Lower leg skin (tissue), 4 donors: ENCODE data around the gene CDH23. TPM values are rescaled to one million over a fixed set of nuclear protein-coding genes. Genes with fewer than 3 reads are reported as not detected.

ENCODE experiments used
- DNase-seq, 2 donors: peaks; one replicate each; pipeline ENCODE4 v3.0.0-alpha.2; 2019; ENCODE audit warnings: low spot score in 2 of 2
- H3K4me3 ChIP-seq: fragments of 200-600 bp; sonication (generic); 2 replicates; pipeline ENCODE4 v1.5.1; 2017; ENCODE audit warnings: mild to moderate bottlenecking, low read depth; ENCODE audit not compliant: poor library complexity, severe bottlenecking
- CTCF ChIP-seq, 3 donors: fragments of 450-650 bp; IDR thresholded peaks; one replicate each; pipeline ENCODE4 v1.5.1; 2016; ENCODE audit warnings: antibody characterized with exemption in 3 of 3, mild to moderate bottlenecking in 3 of 3, moderate library complexity in 2 of 3
- POLR2A ChIP-seq, 2 donors: fragments of 450-650 bp; IDR thresholded peaks; one replicate each; pipeline ENCODE4 v1.6.1; 2016 to 2017; ENCODE audit warnings: antibody characterized with exemption in 2 of 2, mild to moderate bottlenecking in 1 of 2, moderate library complexity in 1 of 2
- WGBS, 2 donors: methylation state at CpG; one replicate each; pipeline ENCODE4 v1.1.5; 2018; 5-methylcytosine and 5-hydroxymethylcytosine counted together
- intact Hi-C: fragments of 100-400 bp; cut with DNase I; formaldehyde crosslinking; loops from one replicate; pipeline ENCODE4 v1.15.0; 2023; ENCODE audit warnings: low total_unique reads
- total RNA-seq, 4 donors: library from RNA; depleted of rRNA; stranded (reverse); fragments of >200 nt; gene quantifications; one replicate each; pipeline ENCODE4 v1.1.0, GENCODE V29; 2016

The CDH23 gene
- total RNA-seq, 4 donors from 2014 or later = 1.7 to 9.2 (median 2.6) TPM

GRCh38 chr10:71663311-71663710 lies 266.6 kb downstream of the CDH23 start:
- DNase-seq = no peak
- intact Hi-C loops = no loop called here
- 87 to 88% methylated on average over 7 of the region's 7 CpGs for WGBS, 2 donors
- H3K4me3 ChIP-seq = no peak overlapping the region
- TF ChIP-seq CTCF (IDR thresholded peaks at IDR 0.05) = no peak
- no peak for TF ChIP-seq POLR2A (IDR thresholded peaks at IDR 0.05)

- no peak overlapping the region for H3K4me3 ChIP-seq
- 63 to 77% methylated on average over 2 of the region's 2 CpGs for WGBS, 2 donors
- TF ChIP-seq CTCF (IDR thresholded peaks at IDR 0.05) (no peak), POLR2A (IDR thresholded peaks at IDR 0.05) (no peak)
- intact Hi-C loops = no loop called here
- DNase-seq = no peak
Measured at GRCh38 chr10:71664585-71664984, 267.9 kb downstream of the CDH23 start.

GRCh38 chr10:71665456-71665855 lies 268.7 kb downstream of the CDH23 start:
- DNase-seq = no peak
- intact Hi-C loops = no loop called here
- WGBS, 2 donors = 86 to 91% methylated on average over 9 of the region's 9 CpGs
- TF ChIP-seq CTCF (IDR thresholded peaks at IDR 0.05) = no peak
- TF ChIP-seq POLR2A (IDR thresholded peaks at IDR 0.05) = no peak
- H3K4me3 ChIP-seq = no peak overlapping the region

- H3K4me3 ChIP-seq = no peak overlapping the region
- intact Hi-C loops = no loop called here
- TF ChIP-seq CTCF (IDR thresholded peaks at IDR 0.05) (no peak), POLR2A (IDR thresholded peaks at IDR 0.05) (no peak)
- DNase-seq = no peak
- WGBS, 2 donors = 72 to 75% methylated on average over 18 of the region's 18 CpGs
Measured at GRCh38 chr10:71666639-71667386, 270.1 kb downstream of the CDH23 start.

- TF ChIP-seq CTCF (IDR thresholded peaks at IDR 0.05) (no peak), POLR2A (IDR thresholded peaks at IDR 0.05) (no peak)
- DNase-seq = no peak
- 49 to 51% methylated on average over 5 of the region's 5 CpGs for WGBS, 2 donors
- no peak overlapping the region for H3K4me3 ChIP-seq
- intact Hi-C loops = no loop called here
Measured at GRCh38 chr10:71667387-71667752, 270.6 kb downstream of the CDH23 start.
